ENCODE results near the gene RNU5B-1. TPM values are rescaled to one million over a fixed set of nuclear protein-coding genes. Genes with fewer than 3 reads are reported as not detected.

Gene RNU5B-1
- total RNA-seq, 1 donor from 2014 or later, result not detected

GRCh38 chr15:65287520-65287855 is 17.0 kb upstream of the RNU5B-1 start:
- DNase-seq (ENCODE audit: extremely low read depth, low read depth, low spot score), result no peak

GRCh38 chr15:65289261-65289854 is 15.1 kb upstream of the RNU5B-1 start:
- DNase-seq (ENCODE audit: extremely low read depth, low read depth, low spot score), result no peak

- no peak for DNase-seq (ENCODE audit: extremely low read depth, low read depth, low spot score)
These were observed 14.2 kb upstream of the RNU5B-1 start for GRCh38 chr15:65290228-65290627.

- DNase-seq (ENCODE audit: extremely low read depth, low read depth, low spot score), result no peak
These were observed 11.4 kb upstream of the RNU5B-1 start for GRCh38 chr15:65292938-65293518.

- no peak for DNase-seq (ENCODE audit: extremely low read depth, low read depth, low spot score)
These were observed 5.7 kb upstream of the RNU5B-1 start for GRCh38 chr15:65298731-65299130.

GRCh38 chr15:65300924-65301441 is 3.5 kb upstream of the RNU5B-1 start:
- no peak for DNase-seq (ENCODE audit: extremely low read depth, low read depth, low spot score)

GRCh38 chr15:65302061-65302460 is 2.4 kb upstream of the RNU5B-1 start:
- DNase-seq (ENCODE audit: extremely low read depth, low read depth, low spot score), result no peak

- DNase-seq (ENCODE audit: extremely low read depth, low read depth, low spot score), result no peak
These were observed 643 bp upstream of the RNU5B-1 start for GRCh38 chr15:65303687-65304380.

- no peak for DNase-seq (ENCODE audit: extremely low read depth, low read depth, low spot score)
These were observed 777 bp downstream of the RNU5B-1 start for GRCh38 chr15:65305150-65305758.

GRCh38 chr15:65305776-65306175 is 1.3 kb downstream of the RNU5B-1 start:
- DNase-seq (ENCODE audit: extremely low read depth, low read depth, low spot score), result no peak

GRCh38 chr15:65306551-65306950 is 2.1 kb downstream of the RNU5B-1 start:
- no peak for DNase-seq (ENCODE audit: extremely low read depth, low read depth, low spot score)

GRCh38 chr15:65307978-65308377 is 3.5 kb downstream of the RNU5B-1 start:
- DNase-seq (ENCODE audit: extremely low read depth, low read depth, low spot score), result no peak

GRCh38 chr15:65309882-65310418 is 5.5 kb downstream of the RNU5B-1 start:
- no peak for DNase-seq (ENCODE audit: extremely low read depth, low read depth, low spot score)

GRCh38 chr15:65310431-65311137 is 6.1 kb downstream of the RNU5B-1 start:
- no peak for DNase-seq (ENCODE audit: extremely low read depth, low read depth, low spot score)

- no peak for DNase-seq (ENCODE audit: extremely low read depth, low read depth, low spot score)
These were observed 7.3 kb downstream of the RNU5B-1 start for GRCh38 chr15:65311760-65312159.

- DNase-seq (ENCODE audit: extremely low read depth, low read depth, low spot score), result no peak
These were observed 8.0 kb downstream of the RNU5B-1 start for GRCh38 chr15:65312400-65312916.

- DNase-seq (ENCODE audit: extremely low read depth, low read depth, low spot score), result no peak
These were observed 14.4 kb downstream of the RNU5B-1 start for GRCh38 chr15:65318870-65319356.

GRCh38 chr15:65323071-65323511 is 18.6 kb downstream of the RNU5B-1 start:
- no peak for DNase-seq (ENCODE audit: extremely low read depth, low read depth, low spot score)

GRCh38 chr15:65326117-65326526 is 21.6 kb downstream of the RNU5B-1 start:
- DNase-seq (ENCODE audit: extremely low read depth, low read depth, low spot score), result no peak

GRCh38 chr15:65326818-65327217 is 22.3 kb downstream of the RNU5B-1 start:
- no peak for DNase-seq (ENCODE audit: extremely low read depth, low read depth, low spot score)
